ENCODE data around the gene KCNJ11. TPM values are rescaled to one million over a fixed set of nuclear protein-coding genes. Genes with fewer than 3 reads are reported as not detected.

The KCNJ11 gene
- total and polyA plus RNA-seq, 2 donors (not counting 3 experiments of a cell fraction or from before 2014, with no cell fraction given), result 0.04 TPM; not detected in 1

DNA sequence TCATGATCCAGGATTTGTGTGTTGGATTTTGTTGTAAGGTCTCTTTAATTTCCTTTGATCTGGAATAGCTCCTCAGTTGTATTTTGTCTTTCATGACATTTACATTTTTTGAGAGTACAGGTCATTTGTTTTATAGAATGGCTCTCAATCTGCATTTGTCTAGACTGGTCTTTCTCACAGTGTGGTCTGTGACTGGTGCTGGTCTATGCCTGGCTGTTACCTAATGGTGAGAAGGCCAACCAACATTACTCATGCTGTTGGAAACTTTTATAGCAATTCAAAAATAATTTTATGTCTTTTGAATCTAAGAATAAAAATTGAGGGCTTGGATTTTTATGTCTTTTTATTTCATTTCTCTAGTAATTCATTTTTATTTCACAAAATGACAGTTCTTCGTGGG lies 40.8 kb downstream of the KCNJ11 start:
- intact Hi-C loops (cut with micrococcal nuclease) (no loop called here), dilution Hi-C loops (cut with MboI; ENCODE audit: extremely low pct_ligation_motif_present, low sequenced_read_pairs) (no loop called here)
- FAIRE-seq (no peak), DNase-seq (ENCODE audit: low read depth, low spot score) (no peak)
- no peaks in the 10 kb centered on the region for H3K9me1 ChIP-seq (replicated peaks; ENCODE audit: control insufficient read depth, extremely low read depth, insufficient read depth, low read length)
- no peak overlapping the region for H3K27ac ChIP-seq (ENCODE audit: insufficient read depth, low read depth, low read length)
- no peaks in the 10 kb centered on the region for H3K36me3 ChIP-seq (ENCODE audit: control insufficient read depth in 2 of 2, extremely low read depth in 1 of 2, insufficient read depth in 2 of 2, low read length in 2 of 2)
- H3K27me3 ChIP-seq (ENCODE audit: control insufficient read depth in 2 of 2, insufficient read depth in 2 of 2, low read length in 2 of 2), result no peaks in the 10 kb centered on the region
- TF ChIP-seq POLR2A (IDR thresholded peaks at IDR 0.05; ENCODE audit: low read depth, low read length) (no peak), FOS (IDR thresholded peaks at IDR 0.05; ENCODE audit: borderline replicate concordance, insufficient read depth, low read length) (no peak), JUN (IDR thresholded peaks at IDR 0.05; ENCODE audit: borderline replicate concordance, insufficient read depth, insufficient read length, low read depth) (no peak), EZH2 (IDR thresholded peaks at IDR 0.05; ENCODE audit: borderline replicate concordance, low read depth, low read length, severe bottlenecking) (no peak), POLR2AphosphoS5 (IDR thresholded peaks at IDR 0.05; ENCODE audit: insufficient read depth, low read depth, low read length) (no peak)
- TF ChIP-seq, protein P1, sequence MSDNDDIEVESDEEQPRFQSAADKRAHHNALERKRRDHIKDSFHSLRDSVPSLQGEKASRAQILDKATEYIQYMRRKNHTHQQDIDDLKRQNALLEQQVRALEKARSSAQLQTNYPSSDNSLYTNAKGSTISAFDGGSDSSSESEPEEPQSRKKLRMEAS (IDR thresholded peaks at IDR 0.05; ENCODE audit: insufficient read depth, insufficient read length), result no peak
- TF ChIP-seq, protein P2, sequence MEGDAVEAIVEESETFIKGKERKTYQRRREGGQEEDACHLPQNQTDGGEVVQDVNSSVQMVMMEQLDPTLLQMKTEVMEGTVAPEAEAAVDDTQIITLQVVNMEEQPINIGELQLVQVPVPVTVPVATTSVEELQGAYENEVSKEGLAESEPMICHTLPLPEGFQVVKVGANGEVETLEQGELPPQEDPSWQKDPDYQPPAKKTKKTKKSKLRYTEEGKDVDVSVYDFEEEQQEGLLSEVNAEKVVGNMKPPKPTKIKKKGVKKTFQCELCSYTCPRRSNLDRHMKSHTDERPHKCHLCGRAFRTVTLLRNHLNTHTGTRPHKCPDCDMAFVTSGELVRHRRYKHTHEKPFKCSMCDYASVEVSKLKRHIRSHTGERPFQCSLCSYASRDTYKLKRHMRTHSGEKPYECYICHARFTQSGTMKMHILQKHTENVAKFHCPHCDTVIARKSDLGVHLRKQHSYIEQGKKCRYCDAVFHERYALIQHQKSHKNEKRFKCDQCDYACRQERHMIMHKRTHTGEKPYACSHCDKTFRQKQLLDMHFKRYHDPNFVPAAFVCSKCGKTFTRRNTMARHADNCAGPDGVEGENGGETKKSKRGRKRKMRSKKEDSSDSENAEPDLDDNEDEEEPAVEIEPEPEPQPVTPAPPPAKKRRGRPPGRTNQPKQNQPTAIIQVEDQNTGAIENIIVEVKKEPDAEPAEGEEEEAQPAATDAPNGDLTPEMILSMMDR (IDR thresholded peaks at IDR 0.05; ENCODE audit: extremely low read depth in 1 of 2, insufficient read depth in 1 of 2, low read depth in 1 of 2, low read length in 2 of 2), result no peak
- no TSS peak for BruUV-seq (replicated peaks)
- ChIA-PET POLR2A (interaction anchor here (0.6 kb wide), 1 partner anchor 59 kb away, joined by 12 read pairs; no protein-coding TSS in a partner anchor), CTCF (no interaction called here)
- no peak overlapping the region for H3K4me3 ChIP-seq (replicated peaks in 1 of 3; ENCODE audit: insufficient read depth in 1 of 3, low read depth in 1 of 3, low read length in 3 of 3)
- peaks cover 4% of the 10 kb centered on the region for H3K4me1 ChIP-seq (ENCODE audit: control insufficient read depth, extremely low read depth, insufficient read depth, low read length)
- H2AFZ ChIP-seq (ENCODE audit: low read depth, low read length), result no peak overlapping the region
- H3K9ac ChIP-seq (replicated peaks; ENCODE audit: extremely low read depth, insufficient read depth, low read length), result no peak overlapping the region
- no peaks in the 10 kb centered on the region for H3K79me2 ChIP-seq (ENCODE audit: control insufficient read depth, insufficient read depth, low read length)
- no peaks in the 10 kb centered on the region for H4K20me1 ChIP-seq (replicated peaks; ENCODE audit: control insufficient read depth, extremely low read depth, insufficient read depth, low read length)
- H3K4me2 ChIP-seq (ENCODE audit: insufficient read depth, low read length), result no peak overlapping the region
- no peaks in the 10 kb centered on the region for H3K9me3 ChIP-seq (replicated peaks; ENCODE audit: control insufficient read depth, insufficient read depth, low read length)

All from endothelial cell of umbilical vein (primary cell).